Immature natural killer cell (primary cell): ENCODE data around the gene ATP9B. TPM values are rescaled to one million over a fixed set of nuclear protein-coding genes. Genes with fewer than 3 reads are reported as not detected.

Source experiments
- DNase-seq, 3 donors: peaks; one replicate each; pipeline ENCODE4 v3.0.0; 2022; ENCODE audit warnings: mixed read lengths in 1 of 3
- H3K27ac Mint-ChIP-seq, 6 donors: one replicate each; pipeline ENCODE4 v1.8.0; 2020; ENCODE audit warnings: mixed read lengths in 6 of 6, mild to moderate bottlenecking in 5 of 6, inconsistent platforms in 4 of 6, moderate library complexity in 3 of 6
- H3K27me3 Mint-ChIP-seq, 3 donors: one replicate each; pipeline ENCODE4 v1.8.0; 2020 to 2021; ENCODE audit warnings: low read depth in 3 of 3, mild to moderate bottlenecking in 3 of 3, mixed read lengths in 3 of 3, moderate library complexity in 3 of 3, inconsistent platforms in 1 of 3
- H3K36me3 Mint-ChIP-seq, 3 donors: one replicate each; pipeline ENCODE4 v1.8.0; 2020; ENCODE audit warnings: mixed read lengths in 3 of 3, inconsistent platforms in 2 of 3, mild to moderate bottlenecking in 2 of 3
- H3K4me1 Mint-ChIP-seq, 2 donors: one replicate each; pipeline ENCODE4 v1.8.0; 2020; ENCODE audit warnings: inconsistent platforms in 2 of 2, mild to moderate bottlenecking in 2 of 2, mixed read lengths in 2 of 2, moderate library complexity in 1 of 2
- H3K4me3 Mint-ChIP-seq, 5 donors: one replicate each; pipeline ENCODE4 v1.8.0; 2020; ENCODE audit warnings: mild to moderate bottlenecking in 5 of 5, mixed read lengths in 5 of 5, inconsistent platforms in 3 of 5, moderate library complexity in 3 of 5
- H3K9me3 Mint-ChIP-seq, 6 donors: one replicate each; pipeline ENCODE4 v1.8.0; 2020; ENCODE audit warnings: mild to moderate bottlenecking in 6 of 6, mixed read lengths in 6 of 6, inconsistent platforms in 4 of 6, moderate library complexity in 3 of 6
- polyA plus RNA-seq, 3 donors: library from polyadenylated mRNA; unstranded; fragments of 300-500 nt; fragmentation: Illumina TruSeq; gene quantifications; one replicate each; pipeline ENCODE4 v1.2.3, GENCODE V29; 2021

ATP9B gene
- polyA plus RNA-seq, 3 donors from 2014 or later = 11.4 to 16.9 (median 11.5) TPM

GRCh38 chr18:79406708-79407107 lies 337.5 kb downstream of the ATP9B start:
- peaks cover 0 to 1% (median 0%) of the 10 kb centered on the region in 6 donors for H3K9me3 Mint-ChIP-seq
- no peak for DNase-seq
- H3K36me3 Mint-ChIP-seq = peaks cover 0 to 3% (median 3%) of the 10 kb centered on the region in 3 donors
- peaks cover 41 to 44% of the 10 kb centered on the region in 2 donors for H3K4me1 Mint-ChIP-seq
- H3K4me3 Mint-ChIP-seq = peak overlapping the region in 1 of 5 donors; percentile 85
- H3K27me3 Mint-ChIP-seq = peaks cover 2 to 12% (median 2%) of the 10 kb centered on the region in 3 donors
- H3K27ac Mint-ChIP-seq = peak overlapping the region in 5 of 6 donors; percentile 92 to 98 (median 96)

- Mint-ChIP-seq H3K9me3 (peaks cover 0 to 1% (median 0%) of the 10 kb centered on the region in 6 donors), H3K4me1 (peaks cover 22 to 25% of the 10 kb centered on the region in 2 donors), H3K36me3 (peaks cover 9 to 22% (median 11%) of the 10 kb centered on the region in 3 donors), H3K27me3 (peaks cover 2 to 11% (median 2%) of the 10 kb centered on the region in 3 donors), H3K27ac (no peak overlapping the region), H3K4me3 (no peak overlapping the region)
- no peak for DNase-seq
These were observed 340.1 kb downstream of the ATP9B start for GRCh38 chr18:79409313-79409712.

- H3K27ac Mint-ChIP-seq = no peak overlapping the region
- DNase-seq = no peak
- H3K4me3 Mint-ChIP-seq = no peak overlapping the region
- H3K27me3 Mint-ChIP-seq = peaks cover 2 to 7% (median 2%) of the 10 kb centered on the region in 3 donors
- H3K36me3 Mint-ChIP-seq = peaks cover 9 to 25% (median 11%) of the 10 kb centered on the region in 3 donors
- H3K9me3 Mint-ChIP-seq = peaks cover 0 to 1% (median 0%) of the 10 kb centered on the region in 6 donors
- peaks cover 13 to 18% of the 10 kb centered on the region in 2 donors for H3K4me1 Mint-ChIP-seq
These were observed 341.0 kb downstream of the ATP9B start for GRCh38 chr18:79410171-79410641.

GRCh38 chr18:79410731-79411613 lies 341.8 kb downstream of the ATP9B start:
- Mint-ChIP-seq H3K27ac (no peak overlapping the region), H3K4me3 (no peak overlapping the region), H3K36me3 (peaks cover 9 to 25% (median 9%) of the 10 kb centered on the region in 3 donors), H3K9me3 (peaks cover 0 to 1% (median 0%) of the 10 kb centered on the region in 6 donors), H3K27me3 (peaks cover 0 to 5% (median 0%) of the 10 kb centered on the region in 3 donors), H3K4me1 (peaks cover 5 to 10% of the 10 kb centered on the region in 2 donors)
- DNase-seq = no peak

- H3K4me3 Mint-ChIP-seq = no peak overlapping the region
- peaks cover 8 to 25% (median 9%) of the 10 kb centered on the region in 3 donors for H3K36me3 Mint-ChIP-seq
- H3K9me3 Mint-ChIP-seq = peaks cover 0 to 1% (median 0%) of the 10 kb centered on the region in 6 donors
- no peak for DNase-seq
- peaks cover 1 to 5% (median 1%) of the 10 kb centered on the region in 3 donors for H3K27me3 Mint-ChIP-seq
- peaks cover 0 to 8% of the 10 kb centered on the region in 2 donors for H3K4me1 Mint-ChIP-seq
- no peak overlapping the region for H3K27ac Mint-ChIP-seq
These were observed 342.7 kb downstream of the ATP9B start for GRCh38 chr18:79411614-79412526.

- peaks cover 8 to 25% (median 9%) of the 10 kb centered on the region in 3 donors for H3K36me3 Mint-ChIP-seq
- no peak for DNase-seq
- H3K27me3 Mint-ChIP-seq = peaks cover 1 to 4% (median 2%) of the 10 kb centered on the region in 3 donors
- H3K4me1 Mint-ChIP-seq = peaks cover 0 to 8% of the 10 kb centered on the region in 2 donors
- H3K9me3 Mint-ChIP-seq = peaks cover 0 to 1% (median 0%) of the 10 kb centered on the region in 6 donors
- H3K4me3 Mint-ChIP-seq = no peak overlapping the region
- no peak overlapping the region for H3K27ac Mint-ChIP-seq
These were observed 343.8 kb downstream of the ATP9B start for GRCh38 chr18:79413025-79413424.

- peaks cover 3 to 12% of the 10 kb centered on the region in 2 donors for H3K4me1 Mint-ChIP-seq
- H3K36me3 Mint-ChIP-seq = peaks cover 8 to 25% (median 9%) of the 10 kb centered on the region in 3 donors
- peaks cover 1 to 3% (median 2%) of the 10 kb centered on the region in 3 donors for H3K27me3 Mint-ChIP-seq
- H3K9me3 Mint-ChIP-seq = peaks cover 0 to 1% (median 0%) of the 10 kb centered on the region in 6 donors
- H3K4me3 Mint-ChIP-seq = no peak overlapping the region
- H3K27ac Mint-ChIP-seq = no peak overlapping the region
- DNase-seq = no peak
These were observed 344.2 kb downstream of the ATP9B start for GRCh38 chr18:79413426-79413825.

- Mint-ChIP-seq H3K4me1 (peaks cover 7 to 16% of the 10 kb centered on the region in 2 donors), H3K4me3 (no peak overlapping the region), H3K27ac (no peak overlapping the region), H3K27me3 (peaks cover 1 to 3% (median 2%) of the 10 kb centered on the region in 3 donors), H3K36me3 (peaks cover 8 to 25% (median 9%) of the 10 kb centered on the region in 3 donors), H3K9me3 (peaks cover 0 to 1% (median 0%) of the 10 kb centered on the region in 6 donors)
- no peak for DNase-seq
These were observed 344.7 kb downstream of the ATP9B start for GRCh38 chr18:79413901-79414300.

GRCh38 chr18:79416022-79416676 lies 347.0 kb downstream of the ATP9B start:
- H3K4me1 Mint-ChIP-seq = peaks cover 7 to 21% of the 10 kb centered on the region in 2 donors
- H3K27ac Mint-ChIP-seq = no peak overlapping the region
- peaks cover 8 to 29% (median 9%) of the 10 kb centered on the region in 3 donors for H3K36me3 Mint-ChIP-seq
- H3K4me3 Mint-ChIP-seq = no peak overlapping the region
- no peaks in the 10 kb centered on the region for H3K9me3 Mint-ChIP-seq
- no peak for DNase-seq
- H3K27me3 Mint-ChIP-seq = peaks cover 2 to 7% (median 3%) of the 10 kb centered on the region in 3 donors

- no peak for DNase-seq
- no peaks in the 10 kb centered on the region for H3K9me3 Mint-ChIP-seq
- H3K4me3 Mint-ChIP-seq = no peak overlapping the region
- H3K4me1 Mint-ChIP-seq = peaks cover 7 to 21% of the 10 kb centered on the region in 2 donors
- H3K27ac Mint-ChIP-seq = no peak overlapping the region
- peaks cover 8 to 26% (median 9%) of the 10 kb centered on the region in 3 donors for H3K36me3 Mint-ChIP-seq
- peaks cover 2 to 7% (median 3%) of the 10 kb centered on the region in 3 donors for H3K27me3 Mint-ChIP-seq
These were observed 347.5 kb downstream of the ATP9B start for GRCh38 chr18:79416677-79417052.

- no peaks in the 10 kb centered on the region for H3K9me3 Mint-ChIP-seq
- peaks cover 7 to 20% of the 10 kb centered on the region in 2 donors for H3K4me1 Mint-ChIP-seq
- H3K27ac Mint-ChIP-seq = no peak overlapping the region
- DNase-seq = no peak
- H3K27me3 Mint-ChIP-seq = peaks cover 2 to 7% (median 2%) of the 10 kb centered on the region in 3 donors
- peaks cover 3 to 16% (median 5%) of the 10 kb centered on the region in 3 donors for H3K36me3 Mint-ChIP-seq
- H3K4me3 Mint-ChIP-seq = peak overlapping the region in 1 of 5 donors; percentile 10
These were observed 349.0 kb downstream of the ATP9B start for GRCh38 chr18:79418236-79418635.

- Mint-ChIP-seq H3K9me3 (no peaks in the 10 kb centered on the region), H3K27ac (peak overlapping the region in 1 of 6 donors; percentile 35), H3K4me1 (peaks cover 7 to 20% of the 10 kb centered on the region in 2 donors), H3K27me3 (peaks cover 0 to 7% (median 2%) of the 10 kb centered on the region in 3 donors), H3K36me3 (peaks cover 0 to 12% (median 1%) of the 10 kb centered on the region in 3 donors), H3K4me3 (peak overlapping the region in 1 of 5 donors; percentile 10)
- DNase-seq = no peak
These were observed 349.4 kb downstream of the ATP9B start for GRCh38 chr18:79418642-79419041.
